ENCODE measurements around the gene OPRD1.
"Not testable (repeated sequence)": the region's sequence is repeated elsewhere in the genome, so short reads cannot be mapped to it uniquely, and the experiment has no call there.

GRCh38 chr1:28794582-28794981 is 17.4 kb upstream of the OPRD1 start:
- TF ChIP-seq L3MBTL2 (conservative IDR thresholded peaks at IDR 0.05); LEF1 (IDR thresholded peaks at IDR 0.05; ENCODE audit: borderline replicate concordance); PKNOX1 (IDR thresholded peaks at IDR 0.05); BHLHE40 (IDR thresholded peaks at IDR 0.05; ENCODE audit: borderline replicate concordance); ZNF384 (IDR thresholded peaks at IDR 0.05): not testable (repeated sequence)

Data from HEK293T (cell line).